Heart left ventricle (tissue), 16 donors: ENCODE data around the gene OR5K4. TPM values are rescaled to one million over a fixed set of nuclear protein-coding genes. Genes with fewer than 3 reads are reported as not detected.

Experiments
- ATAC-seq, 4 donors: fragments of 200-7000 bp; cut with Tn5 transposase; one replicate each; pipeline ENCODE4 v1.9.1; 2020 to 2022; ENCODE audit warnings: moderate library complexity in 4 of 4, mild to moderate bottlenecking in 3 of 4, moderate number of reproducible peaks in 1 of 4
- DNase-seq, 5 donors: peaks; one replicate each; pipeline ENCODE4 v3.0.0-alpha.2; 2020
- H3K27ac ChIP-seq, 12 donors: fragments of 200-600 bp; sonication (generic) in 4 of 12; one replicate each; pipeline versions ENCODE4 v1.5.0 to v1.8.0; 2016 to 2022; ENCODE audit warnings: mild to moderate bottlenecking in 2 of 12
- H3K27me3 ChIP-seq, 9 donors: fragments of 200-600 bp; sonication (generic) in 2 of 9; one replicate each; pipeline versions ENCODE4 v1.5.1 to v1.8.0; 2016 to 2022; ENCODE audit warnings: mild to moderate bottlenecking in 3 of 9
- H3K36me3 ChIP-seq, 9 donors: fragments of 200-600 bp; sonication (generic) in 2 of 9; one replicate each; pipeline versions ENCODE4 v1.5.0 to v1.8.0; 2018 to 2022; ENCODE audit warnings: mild to moderate bottlenecking in 2 of 9
- H3K4me1 ChIP-seq, 12 donors: fragments of 200-600 bp; sonication (generic) in 4 of 12; one replicate each; pipeline versions ENCODE4 v1.5.0 to v1.8.0; 2016 to 2022; ENCODE audit warnings: mild to moderate bottlenecking in 3 of 12
- H3K4me3 ChIP-seq, 12 donors: fragments of 200-600 bp; sonication (generic) in 4 of 12; one replicate each; pipeline versions ENCODE4 v1.5.0 to v1.8.0; 2017 to 2022; ENCODE audit warnings: mild to moderate bottlenecking in 9 of 12, moderate library complexity in 4 of 12
- H3K9me3 ChIP-seq, 12 donors: fragments of 200-600 bp; sonication (generic) in 4 of 12; one replicate each; pipeline versions ENCODE4 v1.5.0 to v1.8.0; 2016 to 2022; ENCODE audit warnings: mild to moderate bottlenecking in 1 of 12
- POLR2A ChIP-seq, 2 donors: fragments of 450-650 bp; IDR thresholded peaks; one replicate each; pipeline ENCODE4 v1.6.1; 2017; ENCODE audit warnings: antibody characterized with exemption in 2 of 2, mild to moderate bottlenecking in 2 of 2, moderate library complexity in 2 of 2
- WGBS, 4 donors: extraction: QIAGEN DNeasy Blood & Tissue Kit in 2 of 4; methylation state at CpG; one replicate each; pipeline versions ENCODE4 v1.1.5 to v1.1.7; 2013 to 2018; 5-methylcytosine and 5-hydroxymethylcytosine counted together
- intact Hi-C, 10 donors: fragments of 100-400 bp; cut with DNase I; formaldehyde crosslinking; loops; one replicate each; pipeline versions ENCODE4 v1.11.1 to v1.14.2; 2022
- polyA plus RNA-seq, 2 donors: library from polyadenylated mRNA; stranded (reverse); fragments of 200-250 nt; gene quantifications; one replicate each; pipeline ENCODE4 v1.2.3, GENCODE V29; 2013
- total RNA-seq, 9 donors: library from RNA; depleted of rRNA in 2 of 9; stranded (reverse); fragments of >200 nt in 2 of 9; fragmentation: NEBNext Ultra II Directional in 3 of 9; extraction: Animal tissue kit (Norgen Biotek cat#: 25700) in 3 of 9; gene quantifications; one replicate each; pipeline versions ENCODE4 v1.1.0 to v1.2.4, GENCODE V29; 2016 to 2023
- TF ChIP-seq, protein P1 (sequence below), 12 donors: fragments of 200-600 bp; sonication (generic) in 4 of 12; IDR thresholded peaks; one replicate each; pipeline versions ENCODE4 v1.5.0 to v1.8.0; 2018 to 2022; ENCODE audit warnings: antibody characterized with exemption in 12 of 12, mild to moderate bottlenecking in 5 of 12
- donor health status: ischemic (EF 13 %, LVEDD 7.1; RV severe dilation, severe dysfunction).
- donor health status: healthy with polysubstance abuse.
- donor health status: DM: no; HTN: yes; CAD: no.
- donor health status: DM: no; HTN: no; CAD: no.
- donor health status: ischemic (EF 25% LVEDD 6.9; RV normal size, moderate dysfunction).
- donor health status: ischemic (EF 25% LVEDD 5.7; RV mildly dilated, moderate dysfunction).
- donor health status: healthy.
- donor health status: DM: yes; HTN: yes; CAD: no.
- donor health status: ischemic (EF 35%, LVEDD 5.7; RV mildly dilated, moderate dysfunction).
- donor health status: nonischemic (EF 11% LVEDD 7.7; RV severe dilation, severe dysfunction).
- donor health status: DM: yes; HTN: yes; CAD: no.
- donor health status: PGD.
- donor health status: ischemic (EF 29% LVEDD 5.4; RV normal size, mild dysfunction).
- donor health status: nonischemic (EF 23%, LVEDD 6.1; RV moderate dilation, normal function).

Gene OR5K4
- total and polyA plus RNA-seq, 11 donors = not detected

DNA sequence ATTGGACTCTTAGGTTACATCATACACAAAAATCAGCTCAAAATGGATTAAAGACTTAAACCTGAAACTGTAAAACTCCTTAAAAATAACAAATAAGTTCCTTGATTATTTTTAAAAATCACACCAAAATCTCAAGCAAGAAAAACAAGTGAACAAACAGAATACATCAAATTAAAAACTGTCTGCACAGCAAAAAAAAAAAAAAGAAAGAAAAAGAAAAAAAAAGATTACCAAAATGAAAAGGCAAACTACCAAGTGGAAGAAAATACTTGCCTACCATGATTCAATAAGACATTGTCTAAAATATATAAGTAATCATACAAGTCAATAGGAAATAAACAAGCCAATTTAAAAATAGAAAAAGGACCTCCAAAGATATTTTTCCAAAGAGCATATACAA lies 17.5 kb downstream of the OR5K4 start:
- Histone ChIP-seq H3K27me3 (no peaks in the 10 kb centered on the region), H3K27ac (no peak overlapping the region), H3K4me3 (no peak overlapping the region), H3K36me3 (no peaks in the 10 kb centered on the region), H3K9me3 (peaks cover 0 to under 1% (median 0%) of the 10 kb centered on the region in 12 donors), H3K4me1 (no peaks in the 10 kb centered on the region)
- intact Hi-C loops = no loop called here
- no peak for DNase-seq
- TF ChIP-seq, protein P1, sequence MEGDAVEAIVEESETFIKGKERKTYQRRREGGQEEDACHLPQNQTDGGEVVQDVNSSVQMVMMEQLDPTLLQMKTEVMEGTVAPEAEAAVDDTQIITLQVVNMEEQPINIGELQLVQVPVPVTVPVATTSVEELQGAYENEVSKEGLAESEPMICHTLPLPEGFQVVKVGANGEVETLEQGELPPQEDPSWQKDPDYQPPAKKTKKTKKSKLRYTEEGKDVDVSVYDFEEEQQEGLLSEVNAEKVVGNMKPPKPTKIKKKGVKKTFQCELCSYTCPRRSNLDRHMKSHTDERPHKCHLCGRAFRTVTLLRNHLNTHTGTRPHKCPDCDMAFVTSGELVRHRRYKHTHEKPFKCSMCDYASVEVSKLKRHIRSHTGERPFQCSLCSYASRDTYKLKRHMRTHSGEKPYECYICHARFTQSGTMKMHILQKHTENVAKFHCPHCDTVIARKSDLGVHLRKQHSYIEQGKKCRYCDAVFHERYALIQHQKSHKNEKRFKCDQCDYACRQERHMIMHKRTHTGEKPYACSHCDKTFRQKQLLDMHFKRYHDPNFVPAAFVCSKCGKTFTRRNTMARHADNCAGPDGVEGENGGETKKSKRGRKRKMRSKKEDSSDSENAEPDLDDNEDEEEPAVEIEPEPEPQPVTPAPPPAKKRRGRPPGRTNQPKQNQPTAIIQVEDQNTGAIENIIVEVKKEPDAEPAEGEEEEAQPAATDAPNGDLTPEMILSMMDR (IDR thresholded peaks at IDR 0.05) = no peak
- no peak for TF ChIP-seq POLR2A (IDR thresholded peaks at IDR 0.05)
- no peak for ATAC-seq

DNA sequence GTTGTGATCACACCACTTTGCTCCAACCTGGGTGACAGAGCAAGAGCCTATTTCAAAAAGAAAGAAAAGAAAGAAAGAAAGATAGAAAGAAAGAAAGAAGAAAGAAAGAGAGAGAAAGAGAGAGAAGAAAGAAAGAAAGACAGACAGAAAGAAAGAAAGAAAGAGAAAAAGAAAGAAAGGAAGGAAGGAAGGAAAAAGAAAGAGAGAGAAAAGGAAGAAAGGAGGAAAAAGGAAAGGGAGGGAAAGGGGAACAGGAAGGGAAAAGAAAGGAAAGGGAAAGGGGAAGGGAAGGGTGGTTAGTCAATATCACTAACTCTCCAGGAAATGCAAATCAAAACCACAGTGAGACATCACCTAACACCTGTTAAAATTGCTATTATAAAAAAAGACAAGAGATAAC lies 18.2 kb downstream of the OR5K4 start:
- Histone ChIP-seq H3K9me3 (no peaks in the 10 kb centered on the region), H3K36me3 (no peaks in the 10 kb centered on the region), H3K27ac (no peak overlapping the region), H3K4me1 (no peaks in the 10 kb centered on the region), H3K4me3 (no peak overlapping the region), H3K27me3 (no peaks in the 10 kb centered on the region)
- ATAC-seq (no peak), DNase-seq (no peak)
- TF ChIP-seq POLR2A (IDR thresholded peaks at IDR 0.05) = no peak
- TF ChIP-seq, protein P1 (IDR thresholded peaks at IDR 0.05) = no peak
- intact Hi-C loops = no loop called here

DNA sequence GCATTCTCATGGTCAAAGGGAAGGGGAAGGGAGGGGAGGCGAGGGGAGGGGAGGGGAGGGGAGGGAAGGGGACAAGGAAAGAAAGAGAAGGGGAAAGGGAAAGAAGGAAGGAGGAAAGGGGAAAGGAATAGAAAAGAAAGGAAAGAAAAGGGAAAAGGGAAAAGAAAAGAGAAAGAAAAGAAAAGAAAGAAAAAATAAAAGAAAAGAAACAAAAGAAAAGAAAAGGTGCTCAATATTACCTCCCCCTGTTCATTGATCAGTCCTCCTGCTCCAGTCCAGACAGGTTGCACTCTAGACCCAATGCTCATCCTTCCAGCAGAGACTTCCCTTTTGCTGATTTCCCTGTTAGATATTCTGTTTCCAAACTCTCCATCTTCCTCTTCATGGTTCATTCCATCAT lies 18.8 kb downstream of the OR5K4 start:
- DNase-seq = no peak
- Histone ChIP-seq H3K27ac (no peak overlapping the region), H3K4me1 (no peaks in the 10 kb centered on the region), H3K9me3 (no peaks in the 10 kb centered on the region), H3K36me3 (no peaks in the 10 kb centered on the region), H3K4me3 (no peak overlapping the region), H3K27me3 (no peaks in the 10 kb centered on the region)
- intact Hi-C loops = no loop called here
- 67 to 100% (median 75%) methylated on average over 1 of the region's 1 CpG; no CpG with 5 or more reads in 1 of the 4 donors for WGBS, 4 donors
- no peak for ATAC-seq
- TF ChIP-seq, protein P1 (IDR thresholded peaks at IDR 0.05) = no peak
- TF ChIP-seq POLR2A (IDR thresholded peaks at IDR 0.05) = no peak

DNA sequence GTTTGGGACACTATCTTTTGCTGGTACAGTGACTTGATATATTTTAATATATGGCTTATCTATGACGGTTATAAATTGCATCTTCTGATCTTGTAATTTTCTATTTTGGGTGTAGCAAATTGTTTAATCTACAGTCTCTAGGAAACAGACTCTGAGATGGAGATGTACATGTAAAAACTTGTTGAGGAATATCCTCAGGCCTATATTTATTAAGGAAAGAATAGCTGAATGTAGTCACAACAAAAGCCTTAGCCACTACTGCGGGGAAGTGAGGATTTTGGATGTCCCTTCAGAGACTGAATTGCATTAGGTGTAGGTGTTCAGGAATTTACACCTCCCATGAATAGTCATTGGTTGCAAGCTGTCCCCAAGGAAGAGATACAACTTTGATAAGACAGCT lies 23.0 kb downstream of the OR5K4 start:
- Histone ChIP-seq H3K27ac (no peak overlapping the region), H3K4me1 (no peaks in the 10 kb centered on the region), H3K36me3 (no peaks in the 10 kb centered on the region), H3K9me3 (no peaks in the 10 kb centered on the region), H3K27me3 (no peaks in the 10 kb centered on the region), H3K4me3 (no peak overlapping the region)
- TF ChIP-seq, protein P1 (IDR thresholded peaks at IDR 0.05) = no peak
- no peak for TF ChIP-seq POLR2A (IDR thresholded peaks at IDR 0.05)
- DNase-seq (no peak), ATAC-seq (no peak)
- 24 to 50% (median 41%) methylated on average over 2 of the region's 2 CpGs for WGBS, 4 donors
- intact Hi-C loops = no loop called here
